GM21619 (cell line): ENCODE data around the gene GMEB1.
"Not testable (repeated sequence)": the region's sequence is repeated elsewhere in the genome, so short reads cannot be mapped to it uniquely, and the experiment has no call there.

Experiments used
- ATAC-seq: cut with Tn5 transposase; IDR thresholded peaks from one replicate; pipeline ENCODE4 v1.9.1; 2021; ENCODE audit not compliant: unreplicated experiment

GMEB1 gene

DNA sequence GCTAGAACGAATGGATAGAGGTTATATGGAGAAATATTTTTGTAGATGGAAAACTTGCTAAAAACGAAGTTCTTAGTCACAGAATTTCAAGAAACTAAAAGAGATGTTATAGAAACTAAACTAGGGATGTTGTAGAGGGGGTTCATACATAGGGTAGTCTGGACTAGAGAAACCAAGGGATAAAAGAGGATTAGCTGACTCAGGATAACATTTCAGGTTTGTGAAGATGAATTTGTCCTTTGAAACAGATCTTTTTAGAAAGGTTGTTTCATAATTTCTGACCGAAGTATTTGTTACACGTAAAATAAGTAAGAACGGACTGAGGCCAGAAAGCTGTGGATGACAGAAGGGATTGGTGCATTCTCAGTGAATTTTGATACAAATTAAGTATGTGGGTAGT, 81.7 kb downstream of the GMEB1 start:
- ATAC-seq = no peak

DNA sequence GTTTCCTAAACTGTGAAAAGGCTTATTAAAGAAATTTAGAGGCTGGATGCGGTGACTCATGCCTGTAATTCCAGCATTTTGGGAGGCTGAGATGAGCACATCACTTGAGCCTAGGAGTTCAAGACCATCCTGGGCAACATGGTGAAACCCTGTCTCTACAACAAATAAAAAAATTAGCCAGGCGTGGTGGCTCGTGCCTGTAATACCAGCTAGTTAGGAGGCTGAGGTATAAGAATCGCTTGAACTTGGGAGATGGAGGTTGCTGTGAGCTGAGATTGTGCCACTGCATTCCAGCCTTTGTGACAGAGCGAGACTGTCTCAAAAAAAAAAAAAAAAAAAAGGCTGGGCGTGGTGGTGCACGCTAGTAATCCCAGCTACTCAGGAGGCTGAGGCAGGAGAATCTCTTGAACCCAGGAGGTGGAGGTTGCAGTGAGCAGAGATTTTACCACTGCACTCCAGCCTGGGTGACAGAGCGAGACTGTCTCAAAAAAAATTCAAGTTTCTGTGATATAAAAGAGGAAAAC, 82.2 kb downstream of the GMEB1 start:
- ATAC-seq = not testable (repeated sequence)

GRCh38 chr1:28751315-28752060, 82.9 kb downstream of the GMEB1 start:
- ATAC-seq = no peak

GRCh38 chr1:28755701-28756100, 87.1 kb downstream of the GMEB1 start:
- no peak for ATAC-seq

GRCh38 chr1:28756846-28757245, 88.3 kb downstream of the GMEB1 start:
- ATAC-seq = no peak

DNA sequence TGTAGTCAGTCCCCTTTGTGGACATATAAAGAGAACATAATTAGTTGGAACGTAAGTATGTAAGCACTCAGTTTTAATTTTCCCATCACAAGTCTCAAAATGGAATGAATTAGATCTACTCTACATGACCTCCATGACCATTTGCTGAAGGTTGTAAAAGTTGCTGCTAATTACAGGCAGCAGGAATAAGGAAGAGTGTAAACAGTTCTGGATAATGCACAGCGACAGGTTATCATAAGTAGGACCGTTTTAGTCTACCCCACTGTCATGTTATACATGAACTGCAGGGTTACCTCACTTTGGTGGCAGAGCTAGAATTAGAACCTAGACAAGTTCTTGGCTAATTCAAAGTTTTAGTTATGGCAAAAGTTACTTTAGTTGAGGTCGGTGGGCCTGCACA, 89.8 kb downstream of the GMEB1 start:
- no peak for ATAC-seq

DNA sequence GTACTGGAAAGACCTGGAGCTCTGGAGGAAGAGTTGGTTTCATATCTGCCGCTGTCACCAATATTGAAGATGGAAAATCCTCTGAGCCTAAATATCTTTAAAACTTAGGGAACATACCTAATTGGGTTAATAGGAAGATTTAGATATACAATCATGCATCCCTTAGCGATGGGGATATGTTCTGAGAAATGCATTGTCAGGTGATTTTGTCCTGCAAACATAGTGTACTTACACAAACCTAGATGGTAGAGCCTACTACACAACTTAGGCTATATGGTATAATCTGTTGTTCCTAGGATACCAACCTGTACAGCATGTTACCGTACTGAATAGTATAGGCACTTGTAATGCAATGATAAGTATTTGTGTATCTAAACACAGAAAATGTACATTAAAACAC, 90.7 kb downstream of the GMEB1 start:
- ATAC-seq = no peak

GRCh38 chr1:28761189-28761588, 92.6 kb downstream of the GMEB1 start:
- ATAC-seq = no peak

- ATAC-seq = no peak
These were observed 98.1 kb downstream of the GMEB1 start for GRCh38 chr1:28766532-28767183.
